H9 (cell line): ENCODE data around the gene TEK. TPM values are rescaled to one million over a fixed set of nuclear protein-coding genes. Genes with fewer than 3 reads are reported as not detected.

ENCODE experiments used
- DNase-seq: peaks from one replicate; pipeline ENCODE4 v3.0.0-alpha.2; 2017
- H2AFZ ChIP-seq: one replicate; pipeline ENCODE4 v1.6.1; 2013; ENCODE audit warnings: mild to moderate bottlenecking, low read length, control low read depth, moderate library complexity
- H2AK5ac ChIP-seq: 2 replicates; pipeline ENCODE4 v1.6.1; 2013; ENCODE audit warnings: low read length, control low read depth, mixed read lengths; ENCODE audit not compliant: insufficient read length
- H2BK120ac ChIP-seq: one replicate; pipeline ENCODE4 v1.6.1; 2013; ENCODE audit warnings: low read depth, mild to moderate bottlenecking, low read length, control low read depth, inconsistent platforms; ENCODE audit not compliant: poor library complexity, severe bottlenecking
- H2BK12ac ChIP-seq: 2 replicates; pipeline ENCODE4 v1.6.1; 2013; ENCODE audit warnings: low read length, control low read depth, mixed read lengths, low read depth; ENCODE audit not compliant: insufficient read length
- H2BK15ac ChIP-seq: 2 replicates; pipeline ENCODE4 v1.6.1; 2013; ENCODE audit warnings: low read depth, low read length, control low read depth
- H2BK20ac ChIP-seq: one replicate; pipeline ENCODE4 v1.6.1; 2013; ENCODE audit warnings: low read depth, mild to moderate bottlenecking, low read length, control low read depth, inconsistent platforms; ENCODE audit not compliant: poor library complexity, severe bottlenecking
- H2BK5ac ChIP-seq: 2 replicates; pipeline ENCODE4 v1.6.1; 2013; ENCODE audit warnings: low read length, control low read depth, mixed read lengths; ENCODE audit not compliant: insufficient read length
- H3K14ac ChIP-seq: 2 replicates; pipeline ENCODE4 v1.6.1; 2013; ENCODE audit warnings: low read length, control low read depth; ENCODE audit not compliant: insufficient read depth
- H3K18ac ChIP-seq: 2 replicates; pipeline ENCODE4 v1.6.1; 2013; ENCODE audit warnings: low read depth, mild to moderate bottlenecking, mixed read lengths, low read length, control low read depth; ENCODE audit not compliant: insufficient read length
- H3K23ac ChIP-seq: 2 replicates; pipeline ENCODE4 v1.6.1; 2013; ENCODE audit warnings: low read length, control low read depth, mixed read lengths, low read depth; ENCODE audit not compliant: insufficient read length
- H3K23me2 ChIP-seq: 2 replicates; pipeline ENCODE4 v1.6.1; 2013; ENCODE audit warnings: low read depth, mild to moderate bottlenecking, mixed read lengths, low read length, control low read depth; ENCODE audit not compliant: insufficient read length, poor library complexity, severe bottlenecking
- H3K27ac ChIP-seq: 2 replicates; pipeline ENCODE4 v1.5.1; 2013; ENCODE audit warnings: low read length, control low read depth, mixed read lengths, low read depth; ENCODE audit not compliant: insufficient read length
- H3K27me3 ChIP-seq: 2 replicates; pipeline ENCODE4 v1.6.1; 2013; ENCODE audit warnings: low read length, control low read depth, inconsistent platforms; ENCODE audit not compliant: insufficient read depth
- H3K4ac ChIP-seq: 2 replicates; pipeline ENCODE4 v1.6.1; 2013; ENCODE audit warnings: low read depth, mild to moderate bottlenecking, control low read depth, inconsistent platforms, low read length, moderate library complexity
- H3K4me1 ChIP-seq: 2 replicates; pipeline ENCODE4 v1.6.1; 2013; ENCODE audit warnings: low read length, control low read depth, inconsistent platforms; ENCODE audit not compliant: insufficient read depth
- H3K4me2 ChIP-seq: 2 replicates; pipeline ENCODE4 v1.6.1; 2013; ENCODE audit warnings: low read length, control low read depth, mixed read lengths; ENCODE audit not compliant: insufficient read length, insufficient read depth
- H3K56ac ChIP-seq: 2 replicates; pipeline ENCODE4 v1.6.1; 2013; ENCODE audit warnings: low read depth, mild to moderate bottlenecking, mixed read lengths, low read length, control low read depth; ENCODE audit not compliant: insufficient read length
- H3K79me1 ChIP-seq: 2 replicates; pipeline ENCODE4 v1.6.1; 2013; ENCODE audit warnings: low read depth, mild to moderate bottlenecking, moderate library complexity, low read length, control low read depth, inconsistent platforms; ENCODE audit not compliant: insufficient read depth, poor library complexity, severe bottlenecking
- H3K79me2 ChIP-seq: 2 replicates; pipeline ENCODE4 v1.6.1; 2013; ENCODE audit warnings: low read length, control low read depth, inconsistent platforms; ENCODE audit not compliant: insufficient read depth
- H3K9ac ChIP-seq: 2 replicates; pipeline ENCODE4 v1.6.1; 2013; ENCODE audit warnings: low read length, control low read depth, mixed read lengths; ENCODE audit not compliant: insufficient read length; ENCODE audit errors: extremely low read depth
- H3K9me3 ChIP-seq: one replicate; pipeline ENCODE4 v1.6.1; 2013; ENCODE audit warnings: low read depth, low read length, inconsistent platforms; ENCODE audit not compliant: control insufficient read depth
- H3T11ph ChIP-seq: one replicate; pipeline ENCODE4 v1.6.1; 2013; ENCODE audit warnings: mild to moderate bottlenecking, low read length, control low read depth, inconsistent platforms
- H4K20me1 ChIP-seq: one replicate; pipeline ENCODE4 v1.6.1; 2013; ENCODE audit not compliant: control insufficient read depth, insufficient read length, insufficient read depth
- H4K5ac ChIP-seq: 2 replicates; pipeline ENCODE4 v1.6.1; 2013; ENCODE audit warnings: low read depth, mild to moderate bottlenecking, mixed read lengths, low read length, control low read depth; ENCODE audit not compliant: insufficient read length
- H4K8ac ChIP-seq: replicated peaks from 2 replicates; pipeline ENCODE4 v1.6.1; 2013; ENCODE audit warnings: low read length, control low read depth, mixed read lengths, low read depth; ENCODE audit not compliant: insufficient read length
- H4K91ac ChIP-seq: 2 replicates; pipeline ENCODE4 v1.6.1; 2013; ENCODE audit warnings: low read depth, mild to moderate bottlenecking, moderate library complexity, mixed read lengths, low read length, control low read depth; ENCODE audit not compliant: insufficient read length
- H3K27ac Mint-ChIP-seq, 3 experiments: 2 replicates in 2 of 3; 3 replicates in 1 of 3; pipeline ENCODE4 v1.8.0; 2020 to 2021; ENCODE audit warnings: mixed read lengths in 3 of 3, mild to moderate bottlenecking in 1 of 3, moderate library complexity in 1 of 3
- H3K27me3 Mint-ChIP-seq: 2 replicates; pipeline ENCODE4 v1.8.0; 2021; ENCODE audit warnings: low read depth, mild to moderate bottlenecking, moderate library complexity, mixed read lengths
- H3K36me3 Mint-ChIP-seq, 3 experiments: 2 replicates in 2 of 3; 3 replicates in 1 of 3; pipeline ENCODE4 v1.8.0; 2020 to 2021; ENCODE audit warnings: low read depth in 3 of 3, mixed read lengths in 3 of 3; ENCODE audit not compliant: insufficient read depth in 1 of 3
- H3K4me1 Mint-ChIP-seq, 2 experiments: 2 replicates each; pipeline ENCODE4 v1.8.0; 2020; ENCODE audit warnings: mixed read lengths in 2 of 2
- H3K4me3 Mint-ChIP-seq, 2 experiments: 2 replicates in 1 of 2; 3 replicates in 1 of 2; pipeline ENCODE4 v1.8.0; 2020 to 2021; ENCODE audit warnings: mild to moderate bottlenecking in 2 of 2, mixed read lengths in 2 of 2, moderate library complexity in 1 of 2
- H3K9me3 Mint-ChIP-seq, 2 experiments: 2 replicates in 1 of 2; 3 replicates in 1 of 2; pipeline ENCODE4 v1.8.0; 2020; ENCODE audit warnings: mild to moderate bottlenecking in 2 of 2, mixed read lengths in 2 of 2, moderate library complexity in 1 of 2
- CTCF ChIP-seq: fragments of 200-600 bp; sonication (generic); conservative IDR thresholded peaks from 3 replicates; pipeline ENCODE4 v1.8.0; 2021; ENCODE audit warnings: antibody characterized with exemption, mild to moderate bottlenecking
- WGBS: extraction: QIAGEN DNeasy Blood & Tissue Kit; methylation state at CpG from one replicate; pipeline ENCODE4 v1.1.7; 2013; ENCODE audit warnings: missing lambda C conversion rate, low lambda C conversion rate, mixed read lengths; ENCODE audit not compliant: insufficient read length; ENCODE audit errors: extremely low coverage; 5-methylcytosine and 5-hydroxymethylcytosine counted together
- total RNA-seq: library from RNA; stranded (reverse); gene quantifications from 2 replicates; pipeline ENCODE4 v1.2.1, GENCODE V29; 2021

TEK gene
- total RNA-seq, 1 experiment from 2014 or later = 1.8 TPM

GRCh38 chr9:27117489-27118135 is 8.6 kb downstream of the TEK start:
- H3T11ph ChIP-seq = no peak overlapping the region
- H2BK5ac ChIP-seq = no peak overlapping the region
- WGBS = no CpG with 5 or more reads among the region's 10 CpGs
- no peaks in the 10 kb centered on the region for H4K20me1 ChIP-seq
- no peak overlapping the region for H4K91ac ChIP-seq
- H3K56ac ChIP-seq = no peak overlapping the region
- no peak overlapping the region for H4K8ac ChIP-seq
- H3K79me2 ChIP-seq = no peaks in the 10 kb centered on the region
- H2BK12ac ChIP-seq = no peak overlapping the region
- peak; percentile 35 for DNase-seq
- H3K79me1 ChIP-seq = no peaks in the 10 kb centered on the region
- H3K9me3 ChIP-seq = no peaks in the 10 kb centered on the region
- H2BK15ac ChIP-seq = no peak overlapping the region
- H2AFZ ChIP-seq = no peak overlapping the region
- H2BK20ac ChIP-seq = no peak overlapping the region
- no peaks in the 10 kb centered on the region for H3K23me2 ChIP-seq
- Mint-ChIP-seq H3K4me1 (peaks cover 16 to 26% of the 10 kb centered on the region in 2 experiments), H3K36me3 (no peaks in the 10 kb centered on the region), H3K4me3 (no peak overlapping the region), H3K9me3 (no peaks in the 10 kb centered on the region), H3K27ac (no peak overlapping the region; a peak in 2 of 7 replicates), H3K27me3 (no peaks in the 10 kb centered on the region)
- H4K5ac ChIP-seq = no peak overlapping the region
- no peak overlapping the region for H3K27ac ChIP-seq
- TF ChIP-seq CTCF = no peak
- H3K23ac ChIP-seq = no peak overlapping the region
- peak overlapping the region; percentile 41 for H2AK5ac ChIP-seq
- H3K18ac ChIP-seq = no peak overlapping the region
- H3K9ac ChIP-seq = no peak overlapping the region
- no peak overlapping the region for H3K4me2 ChIP-seq
- H3K14ac ChIP-seq = no peak overlapping the region
- no peaks in the 10 kb centered on the region for H3K27me3 ChIP-seq
- H2BK120ac ChIP-seq = no peak overlapping the region
- H3K4me1 ChIP-seq = peaks cover 7% of the 10 kb centered on the region
- H3K4ac ChIP-seq = no peak overlapping the region
